ENCODE measurements around the gene RIMBP2.

DNA sequence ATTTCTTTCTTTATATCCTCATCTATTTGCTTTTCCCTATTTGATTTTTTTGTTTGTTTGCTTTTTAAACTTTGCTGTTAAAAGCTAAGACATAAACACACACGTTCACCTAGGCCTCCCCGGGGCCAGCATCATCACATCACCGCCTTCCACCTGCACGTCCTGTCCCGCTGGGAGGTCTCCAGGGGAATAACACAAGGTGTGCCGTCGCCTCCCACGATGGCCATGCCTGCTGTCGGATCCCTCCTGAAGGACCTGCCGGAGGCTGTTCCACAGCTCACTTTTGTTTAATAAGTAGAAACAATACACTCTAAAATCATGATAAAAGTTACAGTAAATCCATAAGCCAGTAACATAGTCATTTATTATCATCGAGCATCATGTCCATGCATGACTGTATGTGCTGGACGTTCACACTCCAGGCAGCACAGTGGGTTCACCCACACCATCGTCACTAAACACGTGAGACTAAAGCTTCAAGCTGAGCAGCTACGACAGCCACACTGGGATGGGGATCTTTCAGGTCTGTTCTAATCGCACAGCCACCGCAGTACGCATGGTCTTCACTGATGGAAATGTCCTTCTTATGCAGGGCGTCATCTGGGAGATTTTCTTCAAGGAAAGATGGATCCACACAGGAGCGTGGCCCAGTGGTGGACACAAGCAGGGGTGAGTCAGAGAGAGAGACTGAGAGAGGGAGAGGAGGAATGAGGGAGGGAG, 3.6 kb downstream of the RIMBP2 start:
- TF ChIP-seq, protein P1, sequence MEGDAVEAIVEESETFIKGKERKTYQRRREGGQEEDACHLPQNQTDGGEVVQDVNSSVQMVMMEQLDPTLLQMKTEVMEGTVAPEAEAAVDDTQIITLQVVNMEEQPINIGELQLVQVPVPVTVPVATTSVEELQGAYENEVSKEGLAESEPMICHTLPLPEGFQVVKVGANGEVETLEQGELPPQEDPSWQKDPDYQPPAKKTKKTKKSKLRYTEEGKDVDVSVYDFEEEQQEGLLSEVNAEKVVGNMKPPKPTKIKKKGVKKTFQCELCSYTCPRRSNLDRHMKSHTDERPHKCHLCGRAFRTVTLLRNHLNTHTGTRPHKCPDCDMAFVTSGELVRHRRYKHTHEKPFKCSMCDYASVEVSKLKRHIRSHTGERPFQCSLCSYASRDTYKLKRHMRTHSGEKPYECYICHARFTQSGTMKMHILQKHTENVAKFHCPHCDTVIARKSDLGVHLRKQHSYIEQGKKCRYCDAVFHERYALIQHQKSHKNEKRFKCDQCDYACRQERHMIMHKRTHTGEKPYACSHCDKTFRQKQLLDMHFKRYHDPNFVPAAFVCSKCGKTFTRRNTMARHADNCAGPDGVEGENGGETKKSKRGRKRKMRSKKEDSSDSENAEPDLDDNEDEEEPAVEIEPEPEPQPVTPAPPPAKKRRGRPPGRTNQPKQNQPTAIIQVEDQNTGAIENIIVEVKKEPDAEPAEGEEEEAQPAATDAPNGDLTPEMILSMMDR (IDR thresholded peaks at IDR 0.05): no peak
- TF ChIP-seq ZFX (IDR thresholded peaks at IDR 0.05; ENCODE audit: borderline replicate concordance): no peak
